ENCODE data around the gene EPOP. TPM values are rescaled to one million over a fixed set of nuclear protein-coding genes. Genes with fewer than 3 reads are reported as not detected.
A peak's percentile ranks its signal among the peaks of the same experiment; 100 is the strongest.
"Not testable (repeated sequence)": the region's sequence is repeated elsewhere in the genome, so short reads cannot be mapped to it uniquely, and the experiment has no call there.

The EPOP gene
- total and polyA plus RNA-seq, 2 experiments from 2014 or later, result 0.37 to 0.93 TPM

GRCh38 chr17:38625482-38625881, 49.3 kb downstream of the EPOP start:
- no peaks in the 10 kb centered on the region for H3K36me3 ChIP-seq (replicated peaks; ENCODE audit: insufficient read depth, low read depth)
- H3K4me2 ChIP-seq, result no peak overlapping the region
- H3K9me2 ChIP-seq (replicated peaks; ENCODE audit: insufficient read depth), result no peaks in the 10 kb centered on the region
- H4K20me1 ChIP-seq (ENCODE audit: insufficient read depth, poor library complexity, severe bottlenecking), result no peaks in the 10 kb centered on the region
- no peaks in the 10 kb centered on the region for H3K27me3 ChIP-seq
- no peaks in the 10 kb centered on the region for H3K9me3 ChIP-seq (ENCODE audit: low read depth)
- no peak for DNase-seq (ENCODE audit: low spot score)
- no peak overlapping the region for H3K27ac ChIP-seq
- no peak for TF ChIP-seq EZH2phosphoT487 (IDR thresholded peaks at IDR 0.05; ENCODE audit: low read depth, severe bottlenecking, unreplicated experiment)
- no peak for TF ChIP-seq CTCF (IDR thresholded peaks at IDR 0.05; ENCODE audit: poor library complexity)
- TF ChIP-seq EZH2 (IDR thresholded peaks at IDR 0.05; ENCODE audit: borderline replicate concordance), result no peak
- H2AFZ ChIP-seq, result no peak overlapping the region
- H3K4me1 ChIP-seq (ENCODE audit: insufficient read depth), result no peaks in the 10 kb centered on the region
- no peak overlapping the region for H3K4me3 ChIP-seq
- H3K79me2 ChIP-seq, result no peaks in the 10 kb centered on the region

DNA sequence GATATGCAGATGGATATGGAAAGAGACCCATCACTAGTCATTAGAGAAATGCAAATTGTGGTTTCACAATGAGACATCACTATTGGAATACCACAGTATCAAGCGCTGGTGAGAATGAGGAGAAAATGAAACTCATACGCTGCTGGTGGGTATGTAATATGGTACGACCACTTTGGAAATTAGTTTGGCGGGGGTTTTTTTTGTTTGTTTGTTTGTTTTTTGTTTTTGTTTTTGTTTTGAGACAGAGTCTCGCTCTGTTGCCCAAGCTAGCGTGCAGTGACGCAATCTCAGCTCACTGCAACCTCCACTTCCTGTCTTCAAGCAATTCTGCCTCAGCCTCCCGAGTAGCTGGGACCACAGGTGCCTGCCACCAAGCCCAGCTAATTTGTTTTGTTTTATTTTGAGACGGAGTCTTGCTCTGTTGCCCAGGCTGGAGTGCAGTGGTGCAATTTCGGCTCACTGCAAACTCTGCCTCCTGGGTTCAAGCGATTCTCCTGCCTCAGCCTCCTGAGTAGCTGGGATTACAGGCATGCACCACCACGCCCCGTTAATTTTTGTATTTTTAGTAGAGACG, 49.9 kb downstream of the EPOP start:
- not testable (repeated sequence) for H2AFZ ChIP-seq; H3K9me3 ChIP-seq (ENCODE audit: low read depth); H3K4me1 ChIP-seq (ENCODE audit: insufficient read depth); H3K36me3 ChIP-seq (replicated peaks; ENCODE audit: insufficient read depth, low read depth); H3K9me2 ChIP-seq (replicated peaks; ENCODE audit: insufficient read depth); DNase-seq (ENCODE audit: low spot score); H3K4me3 ChIP-seq; H3K4me2 ChIP-seq; H3K27ac ChIP-seq; H3K27me3 ChIP-seq; H3K79me2 ChIP-seq; H4K20me1 ChIP-seq (ENCODE audit: insufficient read depth, poor library complexity, severe bottlenecking)
- 93% methylated on average over 14 of the region's 14 CpGs for WGBS (ENCODE audit: low lambda C conversion rate, missing lambda C conversion rate)

Small RNAs within 50 kb of the gene (microRNA-seq; reads per million reads assigned to microRNA genes)
- gene MIR4726 (4.5 reads per million, percentile 5 among the genes with 10 or more reads in this experiment), gene MIR4734 (1.3 reads per million)

Small RNAs within 50 kb of the gene (small RNA-seq; reads per million reads assigned to genes)
- gene MIR4726 (not detected), gene MIR4734 (not detected)

Other genes with a start within 250 kb of the EPOP start
- 7.3 and 16.0 TPM in 2 replicates for gene ARHGAP23, start 246.5 kb downstream of the EPOP start, total RNA-seq
- 30.0 and 32.8 TPM in 2 replicates for gene ARHGAP23, start 246.5 kb downstream of the EPOP start, polyA plus RNA-seq
- gene SRCIN1, start 69.0 kb downstream of the EPOP start, total RNA-seq, result 0.90 and 1.4 TPM in 2 replicates
- gene SRCIN1, start 69.0 kb downstream of the EPOP start, polyA plus RNA-seq, result 0.82 and 1.2 TPM in 2 replicates
- 27.5 and 31.2 TPM in 2 replicates for gene MLLT6, start 30.3 kb upstream of the EPOP start, total RNA-seq
- 10.6 and 11.0 TPM in 2 replicates for gene MLLT6, start 30.3 kb upstream of the EPOP start, polyA plus RNA-seq
- 4.9 and 5.0 TPM in 2 replicates for gene CISD3, start 55.4 kb upstream of the EPOP start, total RNA-seq
- gene CISD3, start 55.4 kb upstream of the EPOP start, polyA plus RNA-seq, result 37.0 and 41.6 TPM in 2 replicates
- 7.2 and 8.7 TPM in 2 replicates for gene PCGF2, start 73.4 kb upstream of the EPOP start, total RNA-seq
- gene PCGF2, start 73.4 kb upstream of the EPOP start, polyA plus RNA-seq, result 11.0 and 13.0 TPM in 2 replicates
- gene PSMB3, start 77.8 kb upstream of the EPOP start, total RNA-seq, result 127 and 166 TPM in 2 replicates
- 252 and 275 TPM in 2 replicates for gene PSMB3, start 77.8 kb upstream of the EPOP start, polyA plus RNA-seq
- gene PIP4K2B, start 124.6 kb upstream of the EPOP start, total RNA-seq, result 39.3 and 46.8 TPM in 2 replicates
- 8.2 and 11.1 TPM in 2 replicates for gene PIP4K2B, start 124.6 kb upstream of the EPOP start, polyA plus RNA-seq
- gene CWC25, start 150.4 kb upstream of the EPOP start, total RNA-seq, result 10.0 and 11.0 TPM in 2 replicates
- 16.5 and 18.5 TPM in 2 replicates for gene CWC25, start 150.4 kb upstream of the EPOP start, polyA plus RNA-seq
- gene RPL23, start 178.8 kb upstream of the EPOP start, total RNA-seq, result 1,384 and 1,482 TPM in 2 replicates
- 479 and 491 TPM in 2 replicates for gene RPL23, start 178.8 kb upstream of the EPOP start, polyA plus RNA-seq
- gene LASP1, start 195.1 kb upstream of the EPOP start, total RNA-seq, result 214 and 238 TPM in 2 replicates
- 131 and 141 TPM in 2 replicates for gene LASP1, start 195.1 kb upstream of the EPOP start, polyA plus RNA-seq